Fibroblast of lung (primary cell): ENCODE measurements around the gene SEMA3E. TPM values are rescaled to one million over a fixed set of nuclear protein-coding genes. Genes with fewer than 3 reads are reported as not detected.
A peak's percentile ranks its signal among the peaks of the same experiment; 100 is the strongest.

Experiments used
- DNase-seq, 2 donors: peaks; one replicate each; pipeline versions ENCODE4 v3.0.0 to v3.0.0-alpha.2; 2010; ENCODE audit warnings: low read depth in 2 of 2
- H2AFZ ChIP-seq: 2 replicates; pipeline ENCODE4 v1.5.1; 2012; ENCODE audit warnings: low read length, control low read depth, inconsistent platforms
- H3K27ac ChIP-seq: 2 replicates; pipeline ENCODE4 v1.5.1; 2011; ENCODE audit warnings: low read length, control low read depth; ENCODE audit not compliant: insufficient read depth
- H3K27me3 ChIP-seq: 2 replicates; pipeline ENCODE4 v1.5.1; 2011; ENCODE audit warnings: mild to moderate bottlenecking, low read length; ENCODE audit not compliant: control insufficient read depth, insufficient read depth
- H3K36me3 ChIP-seq: 2 replicates; pipeline ENCODE4 v1.5.1; 2011; ENCODE audit warnings: low read length; ENCODE audit not compliant: control insufficient read depth, insufficient read depth
- H3K4me1 ChIP-seq: 2 replicates; pipeline ENCODE4 v1.5.1; 2011; ENCODE audit warnings: low read length; ENCODE audit not compliant: control insufficient read depth, insufficient read depth; ENCODE audit errors: extremely low read depth
- H3K4me2 ChIP-seq: 2 replicates; pipeline ENCODE4 v1.5.1; 2011; ENCODE audit warnings: low read length, control low read depth; ENCODE audit not compliant: insufficient read depth; ENCODE audit errors: extremely low read depth
- H3K4me3 ChIP-seq, 4 experiments: fragments of 200-600 bp in 1 of 4; sonication (generic) in 1 of 4; replicated peaks in 1 of 4; 2 replicates each; pipeline ENCODE4 v1.5.1; 2011 to 2016; ENCODE audit warnings: low read length in 4 of 4, low read depth in 3 of 4, mild to moderate bottlenecking in 3 of 4, control low read depth in 2 of 4, inconsistent platforms in 1 of 4, mixed read lengths in 1 of 4; ENCODE audit not compliant: insufficient read depth in 1 of 4; ENCODE audit errors: control extremely low read depth in 1 of 4
- H3K79me2 ChIP-seq: 2 replicates; pipeline ENCODE4 v1.5.1; 2012; ENCODE audit warnings: mild to moderate bottlenecking, low read length, inconsistent platforms; ENCODE audit not compliant: control insufficient read depth, insufficient read depth
- H3K9ac ChIP-seq: 2 replicates; pipeline ENCODE4 v1.5.1; 2011; ENCODE audit warnings: mild to moderate bottlenecking, low read length, control low read depth; ENCODE audit not compliant: insufficient read depth
- H3K9me3 ChIP-seq: 2 replicates; pipeline ENCODE4 v1.5.1; 2012; ENCODE audit warnings: low read depth, low read length; ENCODE audit not compliant: control insufficient read depth, insufficient read depth
- H4K20me1 ChIP-seq: 2 replicates; pipeline ENCODE4 v1.5.1; 2011; ENCODE audit warnings: low read length; ENCODE audit not compliant: control insufficient read depth, insufficient read depth; ENCODE audit errors: extremely low read depth
- EZH2 ChIP-seq: IDR thresholded peaks from 2 replicates; pipeline ENCODE4 v1.5.1; 2012; ENCODE audit warnings: low read length, control low read depth, mild to moderate bottlenecking; ENCODE audit errors: missing control alignments
- polyA plus RNA-seq, 2 donors: library from polyadenylated mRNA; depleted of rRNA in 1 of 2; stranded (reverse) in 1 of 2; unstranded in 1 of 2; fragments of >200 nt; gene quantifications; 2 replicates each; pipeline ENCODE4 v1.2.1, GENCODE V29; 2011 to 2012; ENCODE audit warnings: missing spikeins in 1 of 2
- total RNA-seq: library from RNA; depleted of rRNA; stranded (reverse); fragments of >200 nt; gene quantifications from 2 replicates; pipeline ENCODE4 v1.2.1, GENCODE V29; 2014
- TF ChIP-seq, protein P1 (sequence below), 2 donors: IDR thresholded peaks in 1 of 2; conservative IDR thresholded peaks in 1 of 2; 1 replicate in 1 of 2; 2 replicates in 1 of 2; pipeline ENCODE4 v1.5.1; 2011 to 2012; ENCODE audit warnings: low read length in 2 of 2, control low read depth in 1 of 2, inconsistent platforms in 1 of 2, low read depth in 1 of 2, mild to moderate bottlenecking in 1 of 2

SEMA3E gene
- total and polyA plus RNA-seq, 2 donors (not counting 1 experiment from before 2014, with no cell fraction given) = 1.1 to 2.0 TPM

DNA sequence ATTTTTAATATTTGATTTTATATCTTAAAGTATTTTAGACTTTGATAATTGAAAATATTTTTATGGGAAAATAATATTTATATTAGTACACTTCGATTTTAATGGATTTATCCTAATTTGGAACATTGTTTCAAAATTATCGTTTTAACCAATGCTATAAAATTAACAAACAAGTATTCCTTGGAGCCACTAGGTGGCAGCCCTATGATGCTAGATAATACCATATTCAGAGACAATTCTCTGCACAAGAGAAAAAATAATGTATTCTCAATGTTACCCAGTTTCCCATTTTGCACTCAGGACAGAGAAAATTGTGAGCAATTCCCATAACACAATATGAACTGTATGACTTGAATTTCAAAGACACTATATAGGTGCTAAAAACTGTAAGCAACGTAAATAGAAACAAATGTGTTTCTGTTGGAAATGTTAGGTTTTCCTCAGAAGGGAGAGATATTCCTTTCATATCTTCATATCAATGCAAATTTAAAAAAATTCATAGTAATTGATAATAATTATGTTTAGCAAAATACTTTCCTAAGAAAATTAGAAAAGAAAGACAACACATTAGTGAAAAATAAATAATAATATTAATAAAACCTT is 237.8 kb downstream of the SEMA3E start:
- TF ChIP-seq EZH2 = no peak
- TF ChIP-seq, protein P1, sequence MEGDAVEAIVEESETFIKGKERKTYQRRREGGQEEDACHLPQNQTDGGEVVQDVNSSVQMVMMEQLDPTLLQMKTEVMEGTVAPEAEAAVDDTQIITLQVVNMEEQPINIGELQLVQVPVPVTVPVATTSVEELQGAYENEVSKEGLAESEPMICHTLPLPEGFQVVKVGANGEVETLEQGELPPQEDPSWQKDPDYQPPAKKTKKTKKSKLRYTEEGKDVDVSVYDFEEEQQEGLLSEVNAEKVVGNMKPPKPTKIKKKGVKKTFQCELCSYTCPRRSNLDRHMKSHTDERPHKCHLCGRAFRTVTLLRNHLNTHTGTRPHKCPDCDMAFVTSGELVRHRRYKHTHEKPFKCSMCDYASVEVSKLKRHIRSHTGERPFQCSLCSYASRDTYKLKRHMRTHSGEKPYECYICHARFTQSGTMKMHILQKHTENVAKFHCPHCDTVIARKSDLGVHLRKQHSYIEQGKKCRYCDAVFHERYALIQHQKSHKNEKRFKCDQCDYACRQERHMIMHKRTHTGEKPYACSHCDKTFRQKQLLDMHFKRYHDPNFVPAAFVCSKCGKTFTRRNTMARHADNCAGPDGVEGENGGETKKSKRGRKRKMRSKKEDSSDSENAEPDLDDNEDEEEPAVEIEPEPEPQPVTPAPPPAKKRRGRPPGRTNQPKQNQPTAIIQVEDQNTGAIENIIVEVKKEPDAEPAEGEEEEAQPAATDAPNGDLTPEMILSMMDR (conservative IDR thresholded peaks at IDR 0.05 in 1 of 2, IDR thresholded peaks at IDR 0.05 in 1 of 2; ENCODE audit: low read depth in 1 of 2, low read length in 2 of 2) = peak; percentile 57 to 62
- no peaks in the 10 kb centered on the region for H3K36me3 ChIP-seq
- peak; percentile 53 to 77 for DNase-seq
- no peak overlapping the region for H2AFZ ChIP-seq
- no peak overlapping the region for H3K4me2 ChIP-seq
- H3K4me1 ChIP-seq = no peaks in the 10 kb centered on the region
- no peak overlapping the region for H3K27ac ChIP-seq
- no peaks in the 10 kb centered on the region for H4K20me1 ChIP-seq
- no peak overlapping the region for H3K4me3 ChIP-seq
- no peak overlapping the region for H3K9ac ChIP-seq
- H3K27me3 ChIP-seq = no peaks in the 10 kb centered on the region
- H3K79me2 ChIP-seq = no peaks in the 10 kb centered on the region
- H3K9me3 ChIP-seq = no peaks in the 10 kb centered on the region

DNA sequence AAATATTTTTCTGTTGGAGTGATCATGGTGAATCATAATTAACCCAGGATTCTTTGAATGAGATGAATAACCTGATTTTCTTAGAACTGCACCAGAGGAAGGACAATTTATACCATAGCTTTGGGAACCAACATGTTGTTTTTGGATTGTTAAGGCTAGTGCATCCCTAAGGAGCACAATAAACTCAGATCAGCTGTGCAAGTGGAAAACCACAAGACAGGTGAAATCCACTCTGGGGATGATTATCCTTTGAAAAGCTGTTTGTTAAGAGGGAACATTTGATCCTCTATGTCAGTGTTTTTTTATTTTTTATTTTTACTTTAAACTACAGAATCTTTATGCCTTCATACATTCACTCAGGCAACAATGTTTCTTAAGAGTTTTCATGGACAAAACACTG is 254.2 kb downstream of the SEMA3E start:
- Histone ChIP-seq H3K4me2 (no peak overlapping the region), H3K79me2 (no peaks in the 10 kb centered on the region), H3K27ac (no peak overlapping the region), H3K9ac (no peak overlapping the region), H2AFZ (no peak overlapping the region), H3K4me1 (no peaks in the 10 kb centered on the region), H3K27me3 (no peaks in the 10 kb centered on the region), H3K9me3 (no peaks in the 10 kb centered on the region), H3K36me3 (no peaks in the 10 kb centered on the region), H3K4me3 (no peak overlapping the region), H4K20me1 (no peaks in the 10 kb centered on the region)
- no peak for TF ChIP-seq EZH2
- TF ChIP-seq, protein P1 (conservative IDR thresholded peaks at IDR 0.05 in 1 of 2, IDR thresholded peaks at IDR 0.05 in 1 of 2; ENCODE audit: low read depth in 1 of 2, low read length in 2 of 2) = no peak
- no peak for DNase-seq

DNA sequence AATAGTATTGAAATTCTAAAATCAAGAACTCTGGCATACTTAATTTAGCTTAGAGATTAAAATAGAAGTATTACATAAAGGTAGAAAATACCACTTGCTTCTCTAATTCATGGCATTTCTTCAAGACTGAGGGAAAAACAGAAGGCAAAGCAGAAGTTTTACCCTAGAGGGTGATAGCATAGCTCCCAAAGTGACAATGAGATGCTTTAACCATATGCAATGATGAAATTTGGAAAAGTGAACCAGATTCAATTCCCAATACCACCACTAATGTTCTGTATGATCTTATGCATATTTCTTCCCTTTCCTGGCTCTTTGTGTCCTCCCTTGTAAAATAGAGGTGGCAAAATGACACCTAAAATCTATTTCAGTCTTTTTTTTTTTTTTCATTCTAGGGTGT is 260.5 kb downstream of the SEMA3E start:
- H3K4me3 ChIP-seq = no peak overlapping the region
- H4K20me1 ChIP-seq = no peaks in the 10 kb centered on the region
- no peaks in the 10 kb centered on the region for H3K36me3 ChIP-seq
- no peak overlapping the region for H3K27ac ChIP-seq
- TF ChIP-seq, protein P1 (conservative IDR thresholded peaks at IDR 0.05 in 1 of 2, IDR thresholded peaks at IDR 0.05 in 1 of 2; ENCODE audit: low read depth in 1 of 2, low read length in 2 of 2) = no peak
- no peak for TF ChIP-seq EZH2
- no peak overlapping the region for H3K4me2 ChIP-seq
- no peak overlapping the region for H3K9ac ChIP-seq
- H3K4me1 ChIP-seq = no peaks in the 10 kb centered on the region
- no peaks in the 10 kb centered on the region for H3K27me3 ChIP-seq
- no peak for DNase-seq
- H2AFZ ChIP-seq = no peak overlapping the region
- no peaks in the 10 kb centered on the region for H3K9me3 ChIP-seq
- H3K79me2 ChIP-seq = no peaks in the 10 kb centered on the region
